Measurements from ENCODE around the gene PPP3R2.

PPP3R2 gene

GRCh38 chr9:101625876-101626275 is 31.1 kb upstream of the PPP3R2 start:
- TF ChIP-seq GABPA (IDR thresholded peaks at IDR 0.05; ENCODE audit: low read depth), result no peak
- no peak for TF ChIP-seq CTCF (IDR thresholded peaks at IDR 0.05; ENCODE audit: insufficient read depth, low read length)
- no peak for TF ChIP-seq REST (IDR thresholded peaks at IDR 0.05; ENCODE audit: insufficient replicate concordance, low read depth)
- no peak for TF ChIP-seq POLR2AphosphoS5 (IDR thresholded peaks at IDR 0.05; ENCODE audit: low read depth)
- no peak for TF ChIP-seq SPI1 (IDR thresholded peaks at IDR 0.05; ENCODE audit: borderline replicate concordance, low read depth)

GRCh38 chr9:101620452-101620851 is 25.7 kb upstream of the PPP3R2 start:
- no peaks in the 10 kb centered on the region for H3K27me3 ChIP-seq (ENCODE audit: insufficient read depth, poor library complexity, severe bottlenecking)
- TF ChIP-seq GABPA (IDR thresholded peaks at IDR 0.05; ENCODE audit: low read depth) (no peak), REST (IDR thresholded peaks at IDR 0.05; ENCODE audit: insufficient replicate concordance, low read depth) (no peak), SPI1 (IDR thresholded peaks at IDR 0.05; ENCODE audit: borderline replicate concordance, low read depth) (no peak), CTCF (IDR thresholded peaks at IDR 0.05; ENCODE audit: insufficient read depth, low read length) (no peak), POLR2AphosphoS5 (IDR thresholded peaks at IDR 0.05; ENCODE audit: low read depth) (no peak)
- no peak overlapping the region for H3K27ac ChIP-seq (replicated peaks)
- no peak overlapping the region for H3K4me3 ChIP-seq (replicated peaks; ENCODE audit: insufficient read depth, low read length)
- DNase-seq (ENCODE audit: low read depth in 1 of 2, low spot score in 1 of 2), result no peak

More at GRCh38 chr9:101625876-101626275, 31.1 kb upstream of the PPP3R2 start:
- Histone ChIP-seq H3K27ac (replicated peaks) (no peak overlapping the region), H3K4me3 (replicated peaks; ENCODE audit: insufficient read depth, low read length) (no peak overlapping the region), H3K27me3 (ENCODE audit: insufficient read depth, poor library complexity, severe bottlenecking) (no peaks in the 10 kb centered on the region)
- DNase-seq (ENCODE audit: low read depth in 1 of 2, low spot score in 1 of 2), result no peak

- DNase-seq (ENCODE audit: low read depth in 1 of 2, low spot score in 1 of 2), result no peak
- H3K27ac ChIP-seq (replicated peaks), result no peak overlapping the region
- no peak overlapping the region for H3K4me3 ChIP-seq (replicated peaks; ENCODE audit: insufficient read depth, low read length)
- no peaks in the 10 kb centered on the region for H3K27me3 ChIP-seq (ENCODE audit: insufficient read depth, poor library complexity, severe bottlenecking)
- TF ChIP-seq SPI1 (IDR thresholded peaks at IDR 0.05; ENCODE audit: borderline replicate concordance, low read depth) (no peak), GABPA (IDR thresholded peaks at IDR 0.05; ENCODE audit: low read depth) (no peak), REST (IDR thresholded peaks at IDR 0.05; ENCODE audit: insufficient replicate concordance, low read depth) (no peak), POLR2AphosphoS5 (IDR thresholded peaks at IDR 0.05; ENCODE audit: low read depth) (no peak), CTCF (IDR thresholded peaks at IDR 0.05; ENCODE audit: insufficient read depth, low read length) (no peak)
Observed at GRCh38 chr9:101618698-101619097, 23.9 kb upstream of the PPP3R2 start.
